ENCODE measurements around the gene KRTAP12-3.

Gene KRTAP12-3

DNA sequence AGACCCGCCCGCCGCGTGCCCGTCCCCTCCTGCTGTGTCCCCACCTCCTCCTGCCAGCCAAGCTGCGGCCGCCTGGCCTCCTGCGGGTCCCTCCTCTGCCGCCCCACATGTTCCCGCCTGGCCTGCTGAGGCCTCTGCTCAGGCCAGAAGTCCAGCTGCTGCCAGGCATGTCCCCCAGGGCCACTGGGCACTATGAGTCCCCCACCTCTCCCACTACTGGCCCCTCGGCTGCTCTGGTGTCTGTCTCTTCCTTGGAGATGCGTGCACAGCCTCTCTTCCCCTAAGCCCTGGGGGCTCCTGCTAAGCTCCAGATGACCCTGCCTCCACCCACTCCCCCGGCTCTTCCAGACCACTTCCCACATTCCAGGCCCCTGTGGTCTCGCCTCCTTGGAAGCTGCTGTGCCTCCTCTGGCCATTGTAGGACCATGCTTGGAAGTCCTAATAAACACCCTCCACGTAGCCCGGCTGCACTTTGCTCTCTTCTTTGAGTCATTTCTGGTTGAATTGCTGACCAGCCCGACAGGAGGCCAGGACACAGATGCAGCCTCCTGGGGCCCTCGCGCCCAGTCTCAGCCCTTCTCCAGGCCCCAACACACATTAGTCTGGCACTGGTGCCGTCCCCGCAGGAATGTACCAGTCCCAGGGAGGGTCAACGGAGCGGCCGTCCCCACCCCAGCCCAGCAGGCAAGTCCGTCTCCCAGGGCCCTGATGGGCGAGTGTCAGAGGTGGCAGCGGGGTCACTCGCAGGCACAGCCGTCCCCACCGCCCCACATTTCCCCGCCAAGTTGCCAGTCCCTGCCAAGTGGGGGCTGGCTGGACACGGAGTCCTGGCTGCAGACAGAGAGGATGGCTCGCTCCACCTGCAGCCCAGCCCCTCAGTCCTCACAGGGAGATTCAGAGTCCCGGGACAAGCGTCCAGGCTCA lies 40.3 kb downstream of the KRTAP12-3 start:
- H3K4me1 ChIP-seq (ENCODE audit: insufficient read depth, low read length, severe bottlenecking), result no peaks in the 10 kb centered on the region
- H3K79me2 ChIP-seq (ENCODE audit: insufficient read depth, low read length), result no peaks in the 10 kb centered on the region
- TF ChIP-seq EZH2 (IDR thresholded peaks at IDR 0.05; ENCODE audit: borderline replicate concordance, low read length), result no peak
- TF ChIP-seq, protein P1, sequence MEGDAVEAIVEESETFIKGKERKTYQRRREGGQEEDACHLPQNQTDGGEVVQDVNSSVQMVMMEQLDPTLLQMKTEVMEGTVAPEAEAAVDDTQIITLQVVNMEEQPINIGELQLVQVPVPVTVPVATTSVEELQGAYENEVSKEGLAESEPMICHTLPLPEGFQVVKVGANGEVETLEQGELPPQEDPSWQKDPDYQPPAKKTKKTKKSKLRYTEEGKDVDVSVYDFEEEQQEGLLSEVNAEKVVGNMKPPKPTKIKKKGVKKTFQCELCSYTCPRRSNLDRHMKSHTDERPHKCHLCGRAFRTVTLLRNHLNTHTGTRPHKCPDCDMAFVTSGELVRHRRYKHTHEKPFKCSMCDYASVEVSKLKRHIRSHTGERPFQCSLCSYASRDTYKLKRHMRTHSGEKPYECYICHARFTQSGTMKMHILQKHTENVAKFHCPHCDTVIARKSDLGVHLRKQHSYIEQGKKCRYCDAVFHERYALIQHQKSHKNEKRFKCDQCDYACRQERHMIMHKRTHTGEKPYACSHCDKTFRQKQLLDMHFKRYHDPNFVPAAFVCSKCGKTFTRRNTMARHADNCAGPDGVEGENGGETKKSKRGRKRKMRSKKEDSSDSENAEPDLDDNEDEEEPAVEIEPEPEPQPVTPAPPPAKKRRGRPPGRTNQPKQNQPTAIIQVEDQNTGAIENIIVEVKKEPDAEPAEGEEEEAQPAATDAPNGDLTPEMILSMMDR (IDR thresholded peaks at IDR 0.05; ENCODE audit: low read length), result no peak
- H4K20me1 ChIP-seq (ENCODE audit: insufficient read depth, low read length), result no peaks in the 10 kb centered on the region
- no peaks in the 10 kb centered on the region; the same call in 1 of the 2 replicates for H3K27me3 ChIP-seq (ENCODE audit: insufficient read depth, low read length)
- no peak overlapping the region for H3K4me3 ChIP-seq (ENCODE audit: low read depth, low read length, poor library complexity, severe bottlenecking)
- H3K9me2 ChIP-seq (ENCODE audit: low read depth, low read length), result no peaks in the 10 kb centered on the region
- H3K27ac ChIP-seq (ENCODE audit: low read depth, low read length, poor library complexity, severe bottlenecking), result no peak overlapping the region
- H2AFZ ChIP-seq (ENCODE audit: low read length), result no peak overlapping the region
- H3K36me3 ChIP-seq (ENCODE audit: insufficient read depth, low read length), result no peaks in the 10 kb centered on the region
- H3K9me3 ChIP-seq (ENCODE audit: low read length), result no peaks in the 10 kb centered on the region
- H3K9ac ChIP-seq (ENCODE audit: low read length), result no peak overlapping the region
- no peak overlapping the region for H3K4me2 ChIP-seq (ENCODE audit: low read length)
- H3F3A ChIP-seq (ENCODE audit: insufficient read depth, low read length), result no peaks in the 10 kb centered on the region

DNA sequence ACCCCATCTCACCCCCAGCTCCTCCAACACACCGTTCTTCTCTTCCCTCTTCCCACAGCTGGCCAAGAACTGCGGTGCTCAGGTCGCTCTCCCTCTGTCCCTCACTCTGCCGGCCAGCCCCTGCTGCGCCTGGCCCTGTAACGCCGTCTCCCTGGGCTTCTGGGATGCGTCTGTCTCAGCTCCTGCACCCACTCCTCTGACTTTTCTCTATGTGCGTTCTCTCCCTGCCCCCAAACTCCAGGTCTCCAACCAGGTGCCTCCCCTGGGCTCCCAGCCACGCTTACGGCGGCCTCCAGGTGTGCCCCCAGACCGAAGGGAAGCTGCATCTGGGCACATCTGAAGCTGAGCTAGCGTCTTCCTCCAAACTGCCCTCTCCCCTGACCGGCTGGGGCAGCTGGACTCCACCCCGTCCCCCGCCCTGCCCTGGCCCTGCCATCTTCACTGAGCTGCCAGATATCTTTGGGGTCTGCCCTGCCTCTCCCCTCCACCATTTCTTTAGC lies 41.8 kb downstream of the KRTAP12-3 start:
- Histone ChIP-seq H3K79me2 (ENCODE audit: insufficient read depth, low read length) (no peaks in the 10 kb centered on the region), H3K27ac (ENCODE audit: low read depth, low read length, poor library complexity, severe bottlenecking) (no peak overlapping the region), H3K36me3 (ENCODE audit: insufficient read depth, low read length) (no peaks in the 10 kb centered on the region), H3K4me3 (ENCODE audit: low read depth, low read length, poor library complexity, severe bottlenecking) (no peak overlapping the region), H3K27me3 (ENCODE audit: insufficient read depth, low read length) (no peaks in the 10 kb centered on the region), H3K9ac (ENCODE audit: low read length) (no peak overlapping the region), H2AFZ (ENCODE audit: low read length) (no peak overlapping the region), H3K9me3 (ENCODE audit: low read length) (no peaks in the 10 kb centered on the region), H3K4me1 (ENCODE audit: insufficient read depth, low read length, severe bottlenecking) (no peaks in the 10 kb centered on the region), H4K20me1 (ENCODE audit: insufficient read depth, low read length) (no peaks in the 10 kb centered on the region), H3F3A (ENCODE audit: insufficient read depth, low read length) (no peaks in the 10 kb centered on the region), H3K4me2 (ENCODE audit: low read length) (no peak overlapping the region), H3K9me2 (ENCODE audit: low read depth, low read length) (no peaks in the 10 kb centered on the region)
- no peak for TF ChIP-seq EZH2 (IDR thresholded peaks at IDR 0.05; ENCODE audit: borderline replicate concordance, low read length)
- TF ChIP-seq, protein P1 (IDR thresholded peaks at IDR 0.05; ENCODE audit: low read length), result no peak

DNA sequence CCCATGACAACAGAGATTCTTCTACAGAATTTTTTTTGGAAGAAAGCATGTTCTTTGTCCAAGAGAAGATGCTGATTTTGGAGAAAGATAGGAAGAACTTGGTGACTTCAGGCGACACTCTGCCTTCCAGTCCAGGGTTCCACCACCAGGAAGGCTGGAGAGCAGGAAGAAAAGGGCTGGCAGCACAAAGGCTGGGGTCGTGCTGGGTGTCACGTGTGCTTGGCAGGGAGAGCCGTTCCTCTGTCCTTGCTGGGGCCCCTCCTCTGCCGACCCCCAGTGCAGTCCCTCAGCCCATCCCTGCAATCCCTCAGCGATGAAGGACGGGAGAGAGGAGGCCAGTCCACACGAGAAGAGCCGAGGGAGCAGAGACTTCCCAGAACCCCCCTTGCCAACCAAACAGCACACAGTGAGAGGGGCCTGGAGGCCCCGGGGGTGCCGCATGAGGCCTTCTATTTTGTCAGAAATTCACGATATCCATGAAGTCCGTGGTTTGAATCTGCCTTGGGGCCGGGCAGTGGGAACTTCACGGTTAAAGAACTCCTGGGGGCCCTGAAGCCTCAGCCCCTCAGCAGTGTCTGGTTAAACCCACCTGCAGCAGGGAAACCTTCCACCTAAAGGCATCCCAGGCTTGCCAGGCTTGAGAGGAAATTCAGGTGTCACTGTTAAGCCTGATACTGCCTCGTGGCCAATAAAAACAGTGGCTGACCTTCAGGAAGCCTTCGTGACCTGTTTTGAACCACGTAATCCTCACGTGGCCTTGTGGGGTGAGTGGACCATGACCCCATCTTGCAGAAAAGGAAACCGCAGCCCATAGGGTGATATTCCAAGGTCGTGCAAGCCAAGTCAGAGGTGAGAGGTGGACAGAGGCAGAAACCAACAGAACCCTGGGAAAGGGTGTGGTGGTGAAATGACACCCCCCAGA lies 42.6 kb downstream of the KRTAP12-3 start:
- H3K4me1 ChIP-seq (ENCODE audit: insufficient read depth, low read length, severe bottlenecking), result no peaks in the 10 kb centered on the region
- no peak overlapping the region for H2AFZ ChIP-seq (ENCODE audit: low read length)
- TF ChIP-seq EZH2 (IDR thresholded peaks at IDR 0.05; ENCODE audit: borderline replicate concordance, low read length), result no peak
- H3K79me2 ChIP-seq (ENCODE audit: insufficient read depth, low read length), result no peaks in the 10 kb centered on the region
- H3K27ac ChIP-seq (ENCODE audit: low read depth, low read length, poor library complexity, severe bottlenecking), result no peak overlapping the region
- no peaks in the 10 kb centered on the region for H3K27me3 ChIP-seq (ENCODE audit: insufficient read depth, low read length)
- H3K9ac ChIP-seq (ENCODE audit: low read length), result no peak overlapping the region
- no peak overlapping the region for H3K4me3 ChIP-seq (ENCODE audit: low read depth, low read length, poor library complexity, severe bottlenecking)
- no peaks in the 10 kb centered on the region for H3K9me3 ChIP-seq (ENCODE audit: low read length)
- no peak overlapping the region for H3K4me2 ChIP-seq (ENCODE audit: low read length)
- H3K36me3 ChIP-seq (ENCODE audit: insufficient read depth, low read length), result no peaks in the 10 kb centered on the region
- no peaks in the 10 kb centered on the region for H3K9me2 ChIP-seq (ENCODE audit: low read depth, low read length)
- H3F3A ChIP-seq (ENCODE audit: insufficient read depth, low read length), result no peaks in the 10 kb centered on the region
- no peaks in the 10 kb centered on the region for H4K20me1 ChIP-seq (ENCODE audit: insufficient read depth, low read length)
